IMR-90 (cell line): ENCODE measurements around the gene TXNDC11.

ENCODE experiments used
- CHD1 ChIP-seq: IDR thresholded peaks from 2 replicates; pipeline ENCODE4 v1.6.1; 2012; ENCODE audit warnings: low read depth, low read length, improper control_type of control experiment
- POLR2A ChIP-seq: IDR thresholded peaks from 2 replicates; pipeline ENCODE4 v1.6.1; 2012; ENCODE audit warnings: mild to moderate bottlenecking, low read depth, low read length
- RAD21 ChIP-seq: IDR thresholded peaks from 2 replicates; pipeline ENCODE4 v1.6.1; 2012; ENCODE audit warnings: low read length, improper control_type of control experiment
- TF ChIP-seq, protein P1 (sequence below): conservative IDR thresholded peaks from 2 replicates; pipeline ENCODE4 v1.5.1; 2012; ENCODE audit warnings: mild to moderate bottlenecking, low read depth, low read length, improper control_type of control experiment

DNA sequence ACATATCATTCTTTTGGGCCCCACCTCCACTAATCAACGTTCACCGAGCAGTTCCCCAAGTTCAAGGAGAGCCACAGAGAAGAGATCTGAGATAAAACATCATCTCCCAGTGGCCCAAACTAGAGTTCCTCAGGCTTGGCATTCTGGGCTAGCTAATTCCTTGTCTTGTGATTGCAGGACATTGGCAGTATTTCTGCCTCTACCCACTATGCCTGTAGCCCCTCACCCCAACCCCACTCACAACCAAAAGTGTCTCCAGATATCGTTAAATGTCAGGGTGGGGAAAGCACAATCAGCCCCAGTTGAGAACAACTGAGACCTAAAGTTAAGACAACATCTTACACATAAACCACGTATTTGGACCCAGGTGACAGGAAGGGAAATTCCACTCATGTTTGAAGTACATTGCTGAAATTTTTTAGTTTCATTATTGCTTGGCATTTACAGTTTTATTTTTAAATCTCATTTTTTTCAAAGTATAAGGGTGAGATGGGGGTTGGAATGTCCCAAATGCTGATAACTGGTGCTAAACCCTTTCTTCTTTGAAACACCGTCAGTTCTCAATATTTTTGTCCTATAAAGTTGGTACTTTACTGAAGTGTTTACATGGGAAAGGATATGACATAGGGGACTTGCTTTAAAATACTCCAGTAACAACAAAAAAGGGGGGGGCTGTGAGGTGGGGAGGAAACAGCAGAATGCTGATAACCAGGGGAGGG, 40.8 kb upstream of the TXNDC11 start:
- TF ChIP-seq CHD1 (no peak), RAD21 (no peak), POLR2A (no peak)
- TF ChIP-seq, protein P1, sequence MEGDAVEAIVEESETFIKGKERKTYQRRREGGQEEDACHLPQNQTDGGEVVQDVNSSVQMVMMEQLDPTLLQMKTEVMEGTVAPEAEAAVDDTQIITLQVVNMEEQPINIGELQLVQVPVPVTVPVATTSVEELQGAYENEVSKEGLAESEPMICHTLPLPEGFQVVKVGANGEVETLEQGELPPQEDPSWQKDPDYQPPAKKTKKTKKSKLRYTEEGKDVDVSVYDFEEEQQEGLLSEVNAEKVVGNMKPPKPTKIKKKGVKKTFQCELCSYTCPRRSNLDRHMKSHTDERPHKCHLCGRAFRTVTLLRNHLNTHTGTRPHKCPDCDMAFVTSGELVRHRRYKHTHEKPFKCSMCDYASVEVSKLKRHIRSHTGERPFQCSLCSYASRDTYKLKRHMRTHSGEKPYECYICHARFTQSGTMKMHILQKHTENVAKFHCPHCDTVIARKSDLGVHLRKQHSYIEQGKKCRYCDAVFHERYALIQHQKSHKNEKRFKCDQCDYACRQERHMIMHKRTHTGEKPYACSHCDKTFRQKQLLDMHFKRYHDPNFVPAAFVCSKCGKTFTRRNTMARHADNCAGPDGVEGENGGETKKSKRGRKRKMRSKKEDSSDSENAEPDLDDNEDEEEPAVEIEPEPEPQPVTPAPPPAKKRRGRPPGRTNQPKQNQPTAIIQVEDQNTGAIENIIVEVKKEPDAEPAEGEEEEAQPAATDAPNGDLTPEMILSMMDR = no peak
